ENCODE data around the gene VPS4A. TPM values are rescaled to one million over a fixed set of nuclear protein-coding genes. Genes with fewer than 3 reads are reported as not detected.
A peak's percentile ranks its signal among the peaks of the same experiment; 100 is the strongest.

The VPS4A gene
- total and polyA plus RNA-seq, 10 of the 15 experiments (the other 5 are each of a cell fraction or from before 2014, with no cell fraction given): 5.2 to 36.3 (median 21.4) TPM

DNA sequence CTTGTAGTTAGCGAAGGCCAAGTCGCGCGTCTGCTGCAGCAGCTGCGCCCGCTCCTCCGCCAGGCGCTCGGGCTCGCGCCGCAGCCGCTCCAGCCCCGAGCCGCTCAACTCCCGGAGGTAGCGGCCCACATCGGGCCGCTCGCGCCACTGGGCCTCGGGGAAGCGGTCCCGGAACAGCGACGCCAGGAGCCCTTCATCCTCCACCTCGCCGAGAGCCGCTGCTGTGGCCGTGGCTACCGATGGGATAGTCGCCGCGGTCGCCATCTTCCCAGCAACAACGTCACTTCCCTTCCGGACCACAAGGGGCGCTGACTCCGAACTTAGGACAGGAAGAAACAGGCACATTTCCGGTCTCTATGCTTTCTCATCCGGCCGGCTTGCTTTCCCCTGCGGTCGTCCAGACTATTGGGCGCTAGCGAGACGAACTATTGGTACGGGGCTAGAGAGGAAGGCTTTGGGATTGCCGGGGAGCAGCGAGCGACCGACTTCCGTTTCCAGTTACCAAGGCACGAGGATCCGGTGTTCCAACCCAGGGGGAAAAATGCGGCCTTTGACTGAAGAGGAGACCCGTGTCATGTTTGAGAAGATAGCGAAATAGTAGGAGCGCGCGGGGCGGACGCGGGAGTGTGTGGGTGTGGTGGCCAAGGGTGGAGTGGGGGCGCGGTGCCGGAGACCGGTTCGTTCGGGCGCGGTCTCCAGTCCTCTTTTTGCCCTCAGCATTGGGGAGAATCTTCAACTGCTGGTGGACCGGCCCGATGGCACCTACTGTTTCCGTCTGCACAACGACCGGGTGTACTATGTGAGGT is 28.3 kb downstream of the VPS4A start, which contains the start of the genes COG8 and NIP7 (continued):
- TF ChIP-seq IKZF1 (conservative IDR thresholded peaks at IDR 0.05) (peak; percentile 89), NR2C2 (IDR thresholded peaks at IDR 0.05; ENCODE audit: borderline replicate concordance, control insufficient read depth, insufficient read length, low read depth) (no peak), CHD4 (IDR thresholded peaks at IDR 0.05) (no peak), SREBF2 (IDR thresholded peaks at IDR 0.05; ENCODE audit: low read length) (peak; percentile 61; the same call in 1 of the 2 replicates), BCL11A (IDR thresholded peaks at IDR 0.05; ENCODE audit: low read depth, low read length) (no peak), CUX1 (IDR thresholded peaks at IDR 0.05; ENCODE audit: insufficient replicate concordance, low read depth, low read length) (peak; percentile 44), NRF1 (conservative IDR thresholded peaks at IDR 0.05; ENCODE audit: low read depth, low read length) (no peak; the same call in 1 of the 2 replicates), E4F1 (IDR thresholded peaks at IDR 0.05; ENCODE audit: borderline replicate concordance, partially characterized antibody) (peak; percentile 77), ZBTB40 (IDR thresholded peaks at IDR 0.05; ENCODE audit: borderline replicate concordance) (peak; percentile 97), POU2F2 (IDR thresholded peaks at IDR 0.05; ENCODE audit: borderline replicate concordance, low read depth, low read length) (peak; percentile 66), CHD2 (IDR thresholded peaks at IDR 0.05; ENCODE audit: borderline replicate concordance, low read depth, low read length) (no peak), STAT3 (IDR thresholded peaks at IDR 0.05; ENCODE audit: low read depth, low read length) (no peak), ZNF217 (IDR thresholded peaks at IDR 0.05) (no peak)
- TF ChIP-seq, protein P1, sequence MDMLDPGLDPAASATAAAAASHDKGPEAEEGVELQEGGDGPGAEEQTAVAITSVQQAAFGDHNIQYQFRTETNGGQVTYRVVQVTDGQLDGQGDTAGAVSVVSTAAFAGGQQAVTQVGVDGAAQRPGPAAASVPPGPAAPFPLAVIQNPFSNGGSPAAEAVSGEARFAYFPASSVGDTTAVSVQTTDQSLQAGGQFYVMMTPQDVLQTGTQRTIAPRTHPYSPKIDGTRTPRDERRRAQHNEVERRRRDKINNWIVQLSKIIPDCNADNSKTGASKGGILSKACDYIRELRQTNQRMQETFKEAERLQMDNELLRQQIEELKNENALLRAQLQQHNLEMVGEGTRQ (IDR thresholded peaks at IDR 0.05; ENCODE audit: borderline replicate concordance, low read depth, low read length): no peak; the same call in 1 of the 2 replicates
- TF ChIP-seq, protein P2, sequence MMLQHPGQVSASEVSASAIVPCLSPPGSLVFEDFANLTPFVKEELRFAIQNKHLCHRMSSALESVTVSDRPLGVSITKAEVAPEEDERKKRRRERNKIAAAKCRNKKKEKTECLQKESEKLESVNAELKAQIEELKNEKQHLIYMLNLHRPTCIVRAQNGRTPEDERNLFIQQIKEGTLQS (IDR thresholded peaks at IDR 0.05; ENCODE audit: borderline replicate concordance, extremely low read depth, low read depth, low read length): no peak

All from GM12878 (cell line).